Activated CD4-positive, alpha-beta T cell treated with anti-CD3 and anti-CD28 coated beads for 48 hours (primary cell): Measurements from ENCODE around the gene AP3S2.
"Not testable (repeated sequence)": the region's sequence is repeated elsewhere in the genome, so short reads cannot be mapped to it uniquely, and the experiment has no call there.

ENCODE experiments used
- DNase-seq: peaks from one replicate; pipeline ENCODE4 v3.0.0-alpha.2; 2020

Gene AP3S2

GRCh38 chr15:89893696-89894447, at the start of gene AP3S2:
TSS of gene AP3S2 (minus strand) at chr15:89893994. CDS start at chr15:89893949, 45 bp downstream.
- DNase-seq: peak; percentile 94

- DNase-seq: no peak
Measured at GRCh38 chr15:89939910-89940309, 46.1 kb upstream of the AP3S2 start.

- DNase-seq: not testable (repeated sequence)
Measured at GRCh38 chr15:89939377-89939776, 45.6 kb upstream of the AP3S2 start.

GRCh38 chr15:89937365-89938350, 43.9 kb upstream of the AP3S2 start:
- no peak for DNase-seq

GRCh38 chr15:89936786-89937265, 43.0 kb upstream of the AP3S2 start:
- DNase-seq: no peak

DNA sequence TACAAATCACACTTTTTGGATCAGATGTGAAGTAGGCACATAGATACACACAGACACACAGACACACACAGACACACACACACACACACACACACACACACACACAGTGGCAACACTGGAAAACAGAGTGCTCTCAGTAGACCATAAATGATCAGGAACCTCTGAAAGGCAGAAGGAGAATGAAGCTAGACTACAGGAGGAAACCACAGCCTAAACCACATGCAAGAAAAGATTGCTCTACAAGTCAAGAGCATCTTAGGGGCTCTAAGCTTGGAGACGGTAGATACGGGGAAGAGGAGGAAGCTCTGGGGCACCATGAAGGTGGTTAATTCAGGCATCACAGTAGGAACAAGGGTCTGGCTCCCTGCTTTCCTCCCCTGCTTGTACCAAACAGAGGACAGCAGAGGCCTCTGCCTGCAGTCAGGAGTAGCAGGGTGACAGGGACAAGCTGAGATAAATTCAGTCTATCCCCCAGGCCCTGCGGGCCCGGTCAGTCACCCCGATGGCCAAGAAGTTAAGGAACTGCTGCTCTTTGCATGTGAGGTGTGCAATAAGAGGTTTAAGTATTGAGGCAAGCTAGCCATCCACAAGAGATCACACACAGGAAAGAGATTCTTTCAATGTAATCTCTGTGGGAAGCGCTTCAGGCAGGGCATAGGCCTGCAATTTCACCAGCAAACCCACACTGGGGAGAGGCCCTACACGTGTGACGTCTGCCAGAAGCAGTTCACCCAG, 42.4 kb upstream of the AP3S2 start:
- peak; percentile 18 for DNase-seq

GRCh38 chr15:89932880-89933279, 39.1 kb upstream of the AP3S2 start:
- DNase-seq: no peak

GRCh38 chr15:89928421-89928820, 34.6 kb upstream of the AP3S2 start:
- DNase-seq: no peak

GRCh38 chr15:89926158-89926557, 32.4 kb upstream of the AP3S2 start:
- DNase-seq: no peak

GRCh38 chr15:89917442-89918101, 23.8 kb upstream of the AP3S2 start:
- no peak for DNase-seq

DNA sequence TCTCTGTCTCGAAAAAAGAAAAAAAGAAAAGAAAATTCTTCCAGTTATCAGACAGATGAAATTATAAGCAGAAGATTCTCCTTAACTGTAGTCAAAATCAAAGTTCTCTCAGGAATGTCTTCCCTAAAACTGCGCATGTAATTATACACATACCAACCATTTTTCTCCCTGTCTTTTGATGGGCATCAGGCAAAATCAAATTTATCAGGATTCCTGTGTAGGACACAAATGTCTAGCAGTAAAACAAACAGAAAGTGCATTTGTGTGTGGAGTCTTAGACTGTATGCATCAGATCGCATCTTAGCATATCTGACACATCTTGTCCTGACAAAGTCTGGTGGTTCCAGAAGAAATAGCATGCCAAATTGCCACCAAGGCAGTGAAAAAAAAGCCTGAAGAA, 22.9 kb upstream of the AP3S2 start:
- DNase-seq: no peak

GRCh38 chr15:89912674-89913396, 19.0 kb upstream of the AP3S2 start, which contains the start of gene ARPIN:
TSS of gene ARPIN (minus strand) at chr15:89912952. CDS start at chr15:89912835, 117 bp downstream.
- peak; percentile 17 for DNase-seq

DNA sequence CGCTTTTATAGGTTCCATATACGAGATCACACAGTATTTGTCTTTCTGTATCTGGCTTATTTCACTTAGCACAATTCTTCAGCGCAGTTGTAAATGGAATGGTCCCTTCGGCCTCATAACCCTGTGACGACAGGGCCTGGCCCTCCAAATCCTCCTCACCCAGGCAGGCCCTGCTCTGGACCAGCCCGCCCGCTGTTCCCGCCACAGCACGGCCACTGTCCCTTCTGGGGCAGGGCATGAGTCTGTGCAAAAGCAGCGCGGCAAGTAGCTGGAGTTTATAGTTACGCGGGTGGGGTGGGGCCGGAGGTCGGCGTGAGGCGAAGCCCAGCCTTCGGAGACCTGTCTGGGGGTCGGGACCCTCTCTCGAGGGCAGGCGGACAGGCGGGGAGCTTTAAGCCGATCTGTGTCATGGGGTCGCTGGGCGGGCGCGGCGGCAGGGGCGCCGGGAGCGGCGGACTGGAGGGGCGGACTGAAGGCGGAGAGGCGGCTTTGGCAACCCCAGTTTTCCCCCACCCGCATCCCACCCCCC, 18.4 kb upstream of the AP3S2 start:
- DNase-seq: no peak

- DNase-seq: no peak
Measured at GRCh38 chr15:89910891-89911626, 17.3 kb upstream of the AP3S2 start.

DNA sequence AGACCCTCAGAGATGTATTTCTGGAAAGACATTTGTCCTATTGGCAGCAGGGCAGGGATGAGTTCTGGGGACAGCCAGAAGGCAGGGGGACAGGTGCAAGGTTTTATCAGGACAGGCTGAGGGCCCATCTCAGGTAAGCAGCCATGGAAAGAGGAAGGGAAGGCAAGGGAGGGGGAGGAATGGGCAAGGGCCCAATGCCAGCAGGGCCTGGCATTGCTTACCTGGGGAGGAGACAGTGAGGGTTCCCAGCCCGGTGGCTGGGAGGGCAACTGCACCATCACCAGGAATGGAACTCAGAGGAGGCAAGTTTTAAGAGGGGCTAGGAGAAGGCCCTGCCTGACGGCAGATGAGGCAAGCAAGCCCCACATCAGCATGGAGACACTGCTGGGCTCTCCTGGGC, 15.8 kb upstream of the AP3S2 start:
- no peak for DNase-seq

GRCh38 chr15:89908226-89908625, 14.4 kb upstream of the AP3S2 start:
- no peak for DNase-seq

DNA sequence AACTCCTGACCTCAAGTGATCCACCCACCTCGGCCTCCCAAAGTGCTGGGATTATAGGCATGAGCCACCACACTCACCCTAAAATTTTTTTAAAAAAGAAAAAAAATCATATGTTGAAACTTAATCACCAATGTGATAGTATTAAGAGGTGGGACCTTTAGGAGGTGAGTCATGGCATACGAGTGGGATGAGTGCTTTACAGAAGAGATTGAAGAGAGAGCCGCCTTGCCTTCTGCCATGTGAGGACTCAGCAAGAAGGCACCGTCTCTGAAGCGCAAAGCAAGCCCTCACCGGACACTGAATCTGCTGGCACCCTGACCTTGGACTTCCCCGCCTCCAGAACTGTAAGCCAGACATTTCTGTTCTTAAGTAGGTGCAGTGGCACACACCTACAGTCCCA, 13.5 kb upstream of the AP3S2 start:
- no peak for DNase-seq

- no peak for DNase-seq
Measured at GRCh38 chr15:89905846-89906378, 12.1 kb upstream of the AP3S2 start.

DNA sequence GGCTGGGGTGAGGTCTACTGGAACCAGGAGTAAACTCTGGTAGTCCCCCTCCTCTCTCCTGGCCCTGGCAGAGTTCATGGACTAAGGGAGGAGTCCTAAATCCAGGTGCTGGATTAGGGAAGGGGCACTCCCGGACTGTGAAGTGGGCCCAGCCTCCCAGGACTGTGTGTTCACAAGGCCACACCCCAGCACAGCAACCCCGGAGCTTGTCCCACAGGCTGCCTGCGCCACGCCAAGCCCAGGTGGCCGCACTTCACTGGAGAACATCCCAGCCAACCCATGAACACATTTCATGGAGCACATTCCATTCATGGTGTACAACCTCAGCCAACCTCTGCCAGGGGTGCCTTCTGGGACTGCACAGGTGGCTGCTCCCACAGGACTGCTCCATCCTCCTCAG, 10.7 kb upstream of the AP3S2 start:
- no peak for DNase-seq

- no peak for DNase-seq
Measured at GRCh38 chr15:89903858-89904130, 10.0 kb upstream of the AP3S2 start.
